ENCODE results near the gene MSI2.

The MSI2 gene

DNA sequence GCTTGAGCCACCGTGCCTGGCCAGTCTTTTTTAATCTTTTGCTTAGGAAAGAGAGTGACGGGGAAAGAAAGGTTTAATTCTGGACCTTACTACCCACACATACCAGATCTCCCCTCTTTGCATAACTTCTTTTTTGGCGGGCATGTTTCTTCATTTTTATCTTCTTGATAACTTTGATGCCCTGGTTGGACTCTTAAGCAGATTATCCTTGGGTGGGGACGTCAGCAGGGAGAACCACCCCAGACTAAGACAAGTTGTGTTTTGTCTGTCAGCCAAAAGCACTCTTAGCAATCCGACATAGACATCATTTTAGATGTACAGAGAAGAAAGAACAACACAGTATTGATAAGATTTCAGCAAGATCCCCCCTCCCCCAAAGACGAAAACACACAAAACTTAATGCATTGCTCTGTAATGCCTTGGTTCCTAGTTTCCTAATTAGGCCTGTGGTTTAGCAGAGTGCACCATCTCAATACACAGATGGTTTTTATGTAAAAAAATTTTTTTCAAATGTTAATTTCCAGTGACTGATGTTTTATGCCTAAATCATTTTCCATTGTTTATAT is 99.9 kb downstream of the MSI2 start:
- peaks cover 8% of the 10 kb centered on the region for H3K4me1 ChIP-seq (ENCODE audit: insufficient read depth, insufficient read length)
- H3K36me3 ChIP-seq (ENCODE audit: insufficient read depth, insufficient read length, low read length), result peaks cover 4% of the 10 kb centered on the region
- no peaks in the 10 kb centered on the region for H3K9me3 ChIP-seq (ENCODE audit: insufficient read depth, low read length)
- no peaks in the 10 kb centered on the region for H3K27me3 ChIP-seq (ENCODE audit: insufficient read depth, insufficient read length)
- H3K4me3 ChIP-seq (ENCODE audit: insufficient read length, low read depth), result no peak overlapping the region
- DNase-seq (ENCODE audit: low read depth, low spot score), result no peak
- TF ChIP-seq YY1 (IDR thresholded peaks at IDR 0.05; ENCODE audit: insufficient read depth, insufficient read length) (no peak), SUZ12 (IDR thresholded peaks at IDR 0.05; ENCODE audit: extremely low read depth, insufficient read depth, insufficient read length) (no peak), ZNF274 (IDR thresholded peaks at IDR 0.05; ENCODE audit: low read depth, low read length) (no peak)
- H3K9ac ChIP-seq (ENCODE audit: insufficient read length, low read depth), result no peak overlapping the region

GRCh38 chr17:57356719-57357391 is 100.5 kb downstream of the MSI2 start:
- Histone ChIP-seq H3K27me3 (ENCODE audit: insufficient read depth, insufficient read length) (no peaks in the 10 kb centered on the region), H3K4me1 (ENCODE audit: insufficient read depth, insufficient read length) (peaks cover 8% of the 10 kb centered on the region), H3K4me3 (ENCODE audit: insufficient read length, low read depth) (no peak overlapping the region), H3K9ac (ENCODE audit: insufficient read length, low read depth) (no peak overlapping the region), H3K36me3 (ENCODE audit: insufficient read depth, insufficient read length, low read length) (peaks cover 3% of the 10 kb centered on the region), H3K9me3 (ENCODE audit: insufficient read depth, low read length) (no peaks in the 10 kb centered on the region)
- DNase-seq (ENCODE audit: low read depth, low spot score), result peak; percentile 13
- TF ChIP-seq ZNF274 (IDR thresholded peaks at IDR 0.05; ENCODE audit: low read depth, low read length) (no peak), SUZ12 (IDR thresholded peaks at IDR 0.05; ENCODE audit: extremely low read depth, insufficient read depth, insufficient read length) (no peak), YY1 (IDR thresholded peaks at IDR 0.05; ENCODE audit: insufficient read depth, insufficient read length) (no peak)

DNA sequence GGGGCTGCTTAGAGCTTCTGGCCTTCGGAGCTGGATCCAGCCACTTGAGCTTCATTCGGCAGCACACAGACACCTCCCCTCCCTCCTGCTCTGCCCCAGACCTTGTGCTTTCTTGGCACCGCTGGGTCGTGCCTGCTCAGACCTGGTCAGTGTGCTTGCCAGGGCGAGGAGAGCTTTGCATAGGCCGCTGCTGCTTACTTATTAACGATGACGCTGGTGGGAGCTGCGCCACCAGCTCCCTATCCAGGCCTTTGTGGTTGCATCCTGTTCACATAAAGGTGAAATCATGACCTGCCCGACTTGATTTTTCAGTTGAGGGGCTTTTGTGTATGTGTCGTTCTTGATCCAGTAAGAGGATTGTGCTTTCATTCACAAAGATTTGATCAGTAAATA is 101.1 kb downstream of the MSI2 start:
- Histone ChIP-seq H3K9me3 (ENCODE audit: insufficient read depth, low read length) (no peaks in the 10 kb centered on the region), H3K9ac (ENCODE audit: insufficient read length, low read depth) (no peak overlapping the region), H3K27me3 (ENCODE audit: insufficient read depth, insufficient read length) (no peaks in the 10 kb centered on the region), H3K36me3 (ENCODE audit: insufficient read depth, insufficient read length, low read length) (peaks cover 1% of the 10 kb centered on the region), H3K4me1 (ENCODE audit: insufficient read depth, insufficient read length) (peaks cover 8% of the 10 kb centered on the region), H3K4me3 (ENCODE audit: insufficient read length, low read depth) (no peak overlapping the region)
- TF ChIP-seq YY1 (IDR thresholded peaks at IDR 0.05; ENCODE audit: insufficient read depth, insufficient read length) (no peak), ZNF274 (IDR thresholded peaks at IDR 0.05; ENCODE audit: low read depth, low read length) (no peak), SUZ12 (IDR thresholded peaks at IDR 0.05; ENCODE audit: extremely low read depth, insufficient read depth, insufficient read length) (no peak)
- DNase-seq (ENCODE audit: low read depth, low spot score), result no peak

GRCh38 chr17:57357830-57358430 is 101.6 kb downstream of the MSI2 start:
- peaks cover 8% of the 10 kb centered on the region for H3K4me1 ChIP-seq (ENCODE audit: insufficient read depth, insufficient read length)
- TF ChIP-seq SUZ12 (IDR thresholded peaks at IDR 0.05; ENCODE audit: extremely low read depth, insufficient read depth, insufficient read length) (no peak), YY1 (IDR thresholded peaks at IDR 0.05; ENCODE audit: insufficient read depth, insufficient read length) (no peak), ZNF274 (IDR thresholded peaks at IDR 0.05; ENCODE audit: low read depth, low read length) (no peak)
- no peak overlapping the region for H3K9ac ChIP-seq (ENCODE audit: insufficient read length, low read depth)
- no peaks in the 10 kb centered on the region for H3K36me3 ChIP-seq (ENCODE audit: insufficient read depth, insufficient read length, low read length)
- no peak overlapping the region for H3K4me3 ChIP-seq (ENCODE audit: insufficient read length, low read depth)
- no peak for DNase-seq (ENCODE audit: low read depth, low spot score)
- H3K27me3 ChIP-seq (ENCODE audit: insufficient read depth, insufficient read length), result no peaks in the 10 kb centered on the region
- no peaks in the 10 kb centered on the region for H3K9me3 ChIP-seq (ENCODE audit: insufficient read depth, low read length)

DNA sequence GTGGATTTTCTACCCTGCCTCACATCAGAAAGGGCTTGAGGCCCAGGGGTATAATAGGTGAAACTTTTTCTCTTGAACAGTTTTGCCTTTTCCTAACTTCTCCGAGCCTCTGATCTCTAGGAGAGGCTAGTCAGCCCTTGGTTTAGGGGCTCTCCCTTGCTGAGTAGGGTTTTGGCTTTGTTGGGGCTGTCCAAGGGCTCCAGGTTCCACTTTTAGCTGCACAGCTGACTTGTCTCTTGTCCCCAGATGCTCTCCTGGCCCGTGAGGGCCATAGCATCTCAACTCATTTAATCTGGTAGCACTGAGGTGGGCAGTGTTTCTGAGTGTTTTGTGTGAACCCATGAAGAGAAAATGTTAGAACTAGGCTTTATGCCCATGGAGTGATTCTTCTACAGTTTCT is 103.9 kb downstream of the MSI2 start:
- Histone ChIP-seq H3K27me3 (ENCODE audit: insufficient read depth, insufficient read length) (no peaks in the 10 kb centered on the region), H3K4me1 (ENCODE audit: insufficient read depth, insufficient read length) (peaks cover 8% of the 10 kb centered on the region), H3K4me3 (ENCODE audit: insufficient read length, low read depth) (no peak overlapping the region), H3K9me3 (ENCODE audit: insufficient read depth, low read length) (no peaks in the 10 kb centered on the region), H3K9ac (ENCODE audit: insufficient read length, low read depth) (no peak overlapping the region), H3K36me3 (ENCODE audit: insufficient read depth, insufficient read length, low read length) (no peaks in the 10 kb centered on the region)
- no peak for DNase-seq (ENCODE audit: low read depth, low spot score)
- TF ChIP-seq YY1 (IDR thresholded peaks at IDR 0.05; ENCODE audit: insufficient read depth, insufficient read length) (no peak), SUZ12 (IDR thresholded peaks at IDR 0.05; ENCODE audit: extremely low read depth, insufficient read depth, insufficient read length) (no peak), ZNF274 (IDR thresholded peaks at IDR 0.05; ENCODE audit: low read depth, low read length) (no peak)

GRCh38 chr17:57362797-57363556 is 106.7 kb downstream of the MSI2 start:
- no peaks in the 10 kb centered on the region for H3K4me1 ChIP-seq (ENCODE audit: insufficient read depth, insufficient read length)

DNA sequence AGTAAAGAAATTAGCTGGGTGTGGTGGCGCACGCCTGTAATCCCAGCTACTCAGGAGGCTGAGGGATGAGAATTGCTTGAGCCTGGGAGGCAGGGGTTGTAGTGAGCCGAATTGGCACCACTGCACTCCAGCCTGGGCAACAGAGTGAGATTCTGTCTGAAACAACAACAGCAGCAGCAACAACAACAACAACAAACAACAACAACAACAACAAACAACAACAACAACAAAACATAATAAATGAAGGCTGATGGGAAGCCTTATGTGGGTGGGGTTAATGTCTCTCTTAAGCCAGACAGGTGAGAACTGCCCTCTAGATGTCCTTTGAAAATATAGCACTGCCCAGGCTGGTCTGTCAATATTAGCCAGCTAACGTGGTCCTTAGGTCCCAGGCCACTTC is 107.3 kb downstream of the MSI2 start:
- DNase-seq (ENCODE audit: low read depth, low spot score), result no peak
- TF ChIP-seq ZNF274 (IDR thresholded peaks at IDR 0.05; ENCODE audit: low read depth, low read length), result no peak
- TF ChIP-seq YY1 (IDR thresholded peaks at IDR 0.05; ENCODE audit: insufficient read depth, insufficient read length), result no peak
- no peak for TF ChIP-seq SUZ12 (IDR thresholded peaks at IDR 0.05; ENCODE audit: extremely low read depth, insufficient read depth, insufficient read length)
- no peaks in the 10 kb centered on the region for H3K27me3 ChIP-seq (ENCODE audit: insufficient read depth, insufficient read length)
- no peaks in the 10 kb centered on the region for H3K9me3 ChIP-seq (ENCODE audit: insufficient read depth, low read length)
- H3K4me1 ChIP-seq (ENCODE audit: insufficient read depth, insufficient read length), result no peaks in the 10 kb centered on the region
- H3K36me3 ChIP-seq (ENCODE audit: insufficient read depth, insufficient read length, low read length), result no peaks in the 10 kb centered on the region
- H3K4me3 ChIP-seq (ENCODE audit: insufficient read length, low read depth), result no peak overlapping the region
- no peak overlapping the region for H3K9ac ChIP-seq (ENCODE audit: insufficient read length, low read depth)

More at GRCh38 chr17:57362797-57363556, 106.7 kb downstream of the MSI2 start:
- Histone ChIP-seq H3K4me3 (ENCODE audit: insufficient read length, low read depth) (no peak overlapping the region), H3K9me3 (ENCODE audit: insufficient read depth, low read length) (no peaks in the 10 kb centered on the region), H3K9ac (ENCODE audit: insufficient read length, low read depth) (no peak overlapping the region), H3K36me3 (ENCODE audit: insufficient read depth, insufficient read length, low read length) (no peaks in the 10 kb centered on the region), H3K27me3 (ENCODE audit: insufficient read depth, insufficient read length) (no peaks in the 10 kb centered on the region)
- no peak for DNase-seq (ENCODE audit: low read depth, low spot score)
- no peak for TF ChIP-seq YY1 (IDR thresholded peaks at IDR 0.05; ENCODE audit: insufficient read depth, insufficient read length)
- TF ChIP-seq SUZ12 (IDR thresholded peaks at IDR 0.05; ENCODE audit: extremely low read depth, insufficient read depth, insufficient read length), result no peak
- no peak for TF ChIP-seq ZNF274 (IDR thresholded peaks at IDR 0.05; ENCODE audit: low read depth, low read length)
